DND-41 (cell line): ENCODE measurements around the gene EAF1.

Source experiments
- CTCF ChIP-seq: IDR thresholded peaks from 2 replicates; pipeline ENCODE4 v1.5.1; 2012; ENCODE audit warnings: borderline replicate concordance, low read length, moderate library complexity, mild to moderate bottlenecking; ENCODE audit not compliant: poor library complexity, severe bottlenecking; ENCODE audit errors: extremely low read depth
- EZH2 ChIP-seq: IDR thresholded peaks from 3 replicates; pipeline ENCODE4 v1.6.1; 2012; ENCODE audit warnings: borderline replicate concordance, low read depth, mild to moderate bottlenecking, moderate library complexity, low read length, inconsistent platforms; ENCODE audit not compliant: severe bottlenecking

GRCh38 chr3:15490158-15490557, 62.8 kb downstream of the EAF1 start:
- TF ChIP-seq CTCF (no peak), EZH2 (no peak)
